Thoracic aorta (tissue), 2 donors: Measurements from ENCODE around the gene NPAS3. TPM values are rescaled to one million over a fixed set of nuclear protein-coding genes. Genes with fewer than 3 reads are reported as not detected.

Experiments
- ATAC-seq: fragments of 150-250 bp; one replicate; pipeline ENCODE4 v1.8.0; 2017; ENCODE audit warnings: low read depth; ENCODE audit not compliant: insufficient number of reproducible peaks, low FRiP score
- DNase-seq: peaks from one replicate; pipeline ENCODE4 v3.0.0-alpha.2; 2020; ENCODE audit warnings: low spot score
- H3K27ac ChIP-seq, 2 donors: fragments of 200-600 bp; sonication (generic); 1 replicate in 1 of 2; 2 replicates in 1 of 2; pipeline ENCODE4 v1.5.1; 2016; ENCODE audit warnings: mild to moderate bottlenecking in 2 of 2, moderate library complexity in 2 of 2
- H3K27me3 ChIP-seq: fragments of 200-600 bp; sonication (generic); replicated peaks from 2 replicates; pipeline ENCODE4 v1.6.0; 2016; ENCODE audit warnings: mild to moderate bottlenecking; ENCODE audit not compliant: insufficient read depth
- H3K36me3 ChIP-seq: fragments of 200-600 bp; sonication (generic); one replicate; pipeline ENCODE4 v1.5.1; 2016
- H3K4me1 ChIP-seq, 2 donors: fragments of 200-600 bp; sonication (generic); 1 replicate in 1 of 2; 2 replicates in 1 of 2; pipeline versions ENCODE4 v1.5.1 to v1.6.0; 2016; ENCODE audit warnings: low read depth in 2 of 2, mild to moderate bottlenecking in 1 of 2; ENCODE audit not compliant: control insufficient read depth in 1 of 2
- H3K4me3 ChIP-seq: fragments of 200-600 bp; sonication (generic); 2 replicates; pipeline ENCODE4 v1.5.1; 2016; ENCODE audit warnings: mild to moderate bottlenecking
- H3K9me3 ChIP-seq: fragments of 200-600 bp; sonication (generic); 2 replicates; pipeline ENCODE4 v1.5.1; 2016
- total RNA-seq, 2 donors: library from RNA; depleted of rRNA; stranded (reverse); fragments of >200 nt; gene quantifications; one replicate each; pipeline versions ENCODE4 v1.1.0 to v1.2.3, GENCODE V29; 2016
- TF ChIP-seq, protein P1 (sequence below): fragments of 200-600 bp; sonication (generic); IDR thresholded peaks from one replicate; pipeline ENCODE4 v1.5.1; 2019; ENCODE audit warnings: antibody characterized with exemption

Gene NPAS3
- total RNA-seq, 2 donors from 2014 or later = 1.1 TPM; not detected in 1

DNA sequence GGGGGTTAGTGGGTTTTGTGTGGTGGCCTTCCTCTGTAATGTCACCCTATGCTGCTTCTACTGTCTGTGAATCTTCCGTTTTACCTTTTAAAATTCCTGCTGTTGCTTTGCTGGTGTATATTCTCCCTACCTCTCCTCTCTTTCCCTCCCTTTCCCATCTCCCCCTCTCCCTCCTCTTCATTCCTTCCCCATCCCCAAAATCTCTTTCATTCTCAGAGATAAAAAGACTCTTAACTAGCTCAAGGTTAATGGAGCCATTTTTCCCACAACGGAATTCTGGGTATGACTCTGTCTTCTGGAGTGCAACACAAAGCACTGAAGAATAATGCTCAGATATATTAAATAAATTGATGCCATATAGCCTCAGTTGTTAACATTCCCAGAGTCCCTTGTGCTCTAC, 864.1 kb downstream of the NPAS3 start:
- no peak overlapping the region for H3K4me3 ChIP-seq
- ATAC-seq = no peak
- no peak overlapping the region for H3K27ac ChIP-seq
- TF ChIP-seq, protein P1, sequence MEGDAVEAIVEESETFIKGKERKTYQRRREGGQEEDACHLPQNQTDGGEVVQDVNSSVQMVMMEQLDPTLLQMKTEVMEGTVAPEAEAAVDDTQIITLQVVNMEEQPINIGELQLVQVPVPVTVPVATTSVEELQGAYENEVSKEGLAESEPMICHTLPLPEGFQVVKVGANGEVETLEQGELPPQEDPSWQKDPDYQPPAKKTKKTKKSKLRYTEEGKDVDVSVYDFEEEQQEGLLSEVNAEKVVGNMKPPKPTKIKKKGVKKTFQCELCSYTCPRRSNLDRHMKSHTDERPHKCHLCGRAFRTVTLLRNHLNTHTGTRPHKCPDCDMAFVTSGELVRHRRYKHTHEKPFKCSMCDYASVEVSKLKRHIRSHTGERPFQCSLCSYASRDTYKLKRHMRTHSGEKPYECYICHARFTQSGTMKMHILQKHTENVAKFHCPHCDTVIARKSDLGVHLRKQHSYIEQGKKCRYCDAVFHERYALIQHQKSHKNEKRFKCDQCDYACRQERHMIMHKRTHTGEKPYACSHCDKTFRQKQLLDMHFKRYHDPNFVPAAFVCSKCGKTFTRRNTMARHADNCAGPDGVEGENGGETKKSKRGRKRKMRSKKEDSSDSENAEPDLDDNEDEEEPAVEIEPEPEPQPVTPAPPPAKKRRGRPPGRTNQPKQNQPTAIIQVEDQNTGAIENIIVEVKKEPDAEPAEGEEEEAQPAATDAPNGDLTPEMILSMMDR = no peak
- peaks cover 0 to 6% of the 10 kb centered on the region in 2 donors for H3K4me1 ChIP-seq
- no peaks in the 10 kb centered on the region for H3K9me3 ChIP-seq
- no peaks in the 10 kb centered on the region for H3K36me3 ChIP-seq
- H3K27me3 ChIP-seq = no peaks in the 10 kb centered on the region
- no peak for DNase-seq

DNA sequence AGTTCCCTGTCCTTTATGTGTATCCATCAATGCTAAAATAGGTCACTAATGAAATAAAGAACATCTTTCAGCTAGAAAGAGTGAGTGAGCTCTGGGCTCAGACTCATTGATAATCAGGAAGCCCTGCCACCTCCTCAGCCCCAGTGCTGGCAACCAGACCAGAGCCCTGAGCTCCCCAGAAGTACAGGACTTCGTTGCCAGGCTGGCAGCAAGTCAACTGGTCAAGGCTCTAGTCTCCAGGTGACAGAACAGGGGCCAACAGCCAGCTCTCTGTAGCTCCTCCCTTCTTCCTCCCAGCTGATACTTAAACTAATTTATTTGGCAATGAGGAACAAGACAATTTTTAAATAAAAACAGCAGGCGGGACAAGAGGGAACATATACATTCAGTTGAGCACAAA, 866.9 kb downstream of the NPAS3 start:
- H3K27me3 ChIP-seq = no peaks in the 10 kb centered on the region
- H3K4me3 ChIP-seq = no peak overlapping the region
- no peaks in the 10 kb centered on the region for H3K36me3 ChIP-seq
- DNase-seq = no peak
- no peaks in the 10 kb centered on the region for H3K9me3 ChIP-seq
- H3K27ac ChIP-seq = no peak overlapping the region
- TF ChIP-seq, protein P1 = no peak
- no peak for ATAC-seq
- no peaks in the 10 kb centered on the region for H3K4me1 ChIP-seq

DNA sequence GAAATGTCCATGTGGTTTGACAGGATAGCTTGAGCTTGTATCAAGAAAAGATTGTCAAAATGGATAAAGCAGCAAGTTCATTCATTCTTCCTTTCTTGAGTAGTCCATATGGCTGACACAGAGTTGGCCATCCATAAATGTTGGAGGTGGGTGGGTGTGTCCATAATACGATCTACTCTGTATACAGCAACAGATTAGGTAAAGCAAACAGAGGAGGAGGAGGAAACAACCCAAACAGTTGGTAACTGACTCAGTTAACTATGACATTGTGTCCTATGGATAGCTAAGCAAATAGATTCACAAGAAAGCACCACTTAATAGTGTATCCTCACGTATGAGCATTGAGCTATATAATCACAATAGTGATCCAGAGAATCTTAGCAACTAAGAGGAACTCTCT, 868.2 kb downstream of the NPAS3 start:
- Histone ChIP-seq H3K4me3 (no peak overlapping the region), H3K4me1 (no peaks in the 10 kb centered on the region), H3K27me3 (no peaks in the 10 kb centered on the region), H3K27ac (no peak overlapping the region), H3K36me3 (no peaks in the 10 kb centered on the region), H3K9me3 (no peaks in the 10 kb centered on the region)
- TF ChIP-seq, protein P1 = no peak
- ATAC-seq (no peak), DNase-seq (no peak)

DNA sequence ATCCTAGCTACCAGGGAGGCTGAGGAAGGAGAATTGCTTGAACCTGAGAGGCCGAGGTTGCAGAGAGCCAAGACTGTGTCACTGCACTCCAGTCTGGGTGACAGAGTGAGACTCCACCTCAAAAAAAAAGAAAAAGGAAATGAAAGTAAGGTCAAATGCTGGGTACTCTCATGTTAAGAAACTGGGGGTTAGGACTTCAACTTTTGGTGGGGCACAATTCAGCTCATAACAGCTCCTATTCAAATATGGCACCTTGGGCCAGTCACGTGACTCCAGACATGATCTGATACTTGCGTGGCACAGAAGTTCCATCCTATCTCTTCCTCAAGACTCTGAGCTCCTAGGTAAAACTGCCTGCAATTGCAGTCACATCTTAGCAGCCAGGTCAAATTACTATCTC, 869.5 kb downstream of the NPAS3 start:
- no peaks in the 10 kb centered on the region for H3K36me3 ChIP-seq
- H3K9me3 ChIP-seq = no peaks in the 10 kb centered on the region
- no peak for ATAC-seq
- H3K4me3 ChIP-seq = no peak overlapping the region
- no peak for DNase-seq
- H3K27ac ChIP-seq = no peak overlapping the region
- no peaks in the 10 kb centered on the region for H3K27me3 ChIP-seq
- no peaks in the 10 kb centered on the region for H3K4me1 ChIP-seq
- TF ChIP-seq, protein P1 = no peak

DNA sequence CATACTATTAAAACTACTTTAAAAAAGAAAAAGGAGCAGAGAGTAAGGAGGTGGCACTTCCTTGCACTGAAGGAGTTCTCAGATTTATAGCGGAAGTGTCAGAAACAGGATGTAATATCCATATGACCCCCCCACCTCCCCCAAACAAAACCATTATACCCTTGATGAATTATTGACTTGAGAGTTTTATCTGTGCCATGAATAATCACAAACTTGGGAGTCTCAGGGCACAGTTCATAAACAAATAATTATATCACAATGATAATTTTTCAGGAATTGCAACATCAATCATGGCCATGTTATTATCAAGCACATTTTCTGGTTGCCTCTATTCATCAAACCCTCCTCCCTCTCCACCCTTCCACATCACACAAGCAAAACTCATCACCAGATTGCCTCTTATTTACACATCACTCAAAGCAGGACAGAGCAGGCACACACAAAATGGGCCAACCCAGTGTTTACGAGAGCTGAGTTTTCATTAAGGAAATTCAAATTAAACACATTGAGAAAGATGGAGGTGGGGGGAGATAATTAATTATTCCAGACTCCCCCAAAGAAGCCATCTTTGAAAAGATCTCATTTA, 870.8 kb downstream of the NPAS3 start:
- DNase-seq (no peak), ATAC-seq (no peak)
- Histone ChIP-seq H3K27me3 (no peaks in the 10 kb centered on the region), H3K4me1 (no peaks in the 10 kb centered on the region), H3K4me3 (no peak overlapping the region), H3K9me3 (no peaks in the 10 kb centered on the region), H3K27ac (no peak overlapping the region), H3K36me3 (no peaks in the 10 kb centered on the region)
- TF ChIP-seq, protein P1 = no peak
